Lower leg skin (tissue), 4 donors: ENCODE measurements around the gene MFSD6. TPM values are rescaled to one million over a fixed set of nuclear protein-coding genes. Genes with fewer than 3 reads are reported as not detected.
"Not testable (repeated sequence)": the region's sequence is repeated elsewhere in the genome, so short reads cannot be mapped to it uniquely, and the experiment has no call there.

ENCODE experiments used
- DNase-seq, 2 donors: peaks; one replicate each; pipeline ENCODE4 v3.0.0-alpha.2; 2019; ENCODE audit warnings: low spot score in 2 of 2
- H3K4me3 ChIP-seq: fragments of 200-600 bp; sonication (generic); 2 replicates; pipeline ENCODE4 v1.5.1; 2017; ENCODE audit warnings: mild to moderate bottlenecking, low read depth; ENCODE audit not compliant: poor library complexity, severe bottlenecking
- POLR2A ChIP-seq, 2 donors: fragments of 450-650 bp; IDR thresholded peaks; one replicate each; pipeline ENCODE4 v1.6.1; 2016 to 2017; ENCODE audit warnings: antibody characterized with exemption in 2 of 2, mild to moderate bottlenecking in 1 of 2, moderate library complexity in 1 of 2
- WGBS, 2 donors: methylation state at CpG; one replicate each; pipeline ENCODE4 v1.1.5; 2018; 5-methylcytosine and 5-hydroxymethylcytosine counted together
- intact Hi-C: fragments of 100-400 bp; cut with DNase I; formaldehyde crosslinking; loops from one replicate; pipeline ENCODE4 v1.15.0; 2023; ENCODE audit warnings: low total_unique reads
- total RNA-seq, 4 donors: library from RNA; depleted of rRNA; stranded (reverse); fragments of >200 nt; gene quantifications; one replicate each; pipeline ENCODE4 v1.1.0, GENCODE V29; 2016
- TF ChIP-seq, protein P1 (sequence below), 3 donors: fragments of 450-650 bp; IDR thresholded peaks; one replicate each; pipeline ENCODE4 v1.5.1; 2016; ENCODE audit warnings: antibody characterized with exemption in 3 of 3, mild to moderate bottlenecking in 3 of 3, moderate library complexity in 2 of 3

The MFSD6 gene
- total RNA-seq, 4 donors from 2014 or later: 184 to 265 (median 208) TPM

DNA sequence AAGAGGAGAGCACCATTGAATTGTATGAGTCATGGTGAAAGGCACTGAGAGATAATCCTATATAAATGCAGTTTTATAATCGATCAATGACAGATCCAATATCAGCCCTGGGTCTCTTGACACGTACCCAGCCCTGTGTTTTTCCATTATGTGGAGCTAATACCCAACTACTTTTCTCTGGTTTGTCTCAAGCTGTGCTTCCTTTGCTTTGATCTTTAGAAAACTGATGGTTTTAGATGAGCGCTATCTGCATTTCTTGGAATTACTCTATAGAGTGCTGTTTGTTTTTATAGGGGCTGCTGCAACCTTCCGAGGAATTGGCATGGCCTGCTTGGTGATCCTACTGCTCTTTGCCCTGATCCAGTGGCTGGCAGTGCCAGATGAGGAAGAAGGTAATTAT, 81.3 kb downstream of the MFSD6 start:
- intact Hi-C loops: no loop called here
- TF ChIP-seq, protein P1, sequence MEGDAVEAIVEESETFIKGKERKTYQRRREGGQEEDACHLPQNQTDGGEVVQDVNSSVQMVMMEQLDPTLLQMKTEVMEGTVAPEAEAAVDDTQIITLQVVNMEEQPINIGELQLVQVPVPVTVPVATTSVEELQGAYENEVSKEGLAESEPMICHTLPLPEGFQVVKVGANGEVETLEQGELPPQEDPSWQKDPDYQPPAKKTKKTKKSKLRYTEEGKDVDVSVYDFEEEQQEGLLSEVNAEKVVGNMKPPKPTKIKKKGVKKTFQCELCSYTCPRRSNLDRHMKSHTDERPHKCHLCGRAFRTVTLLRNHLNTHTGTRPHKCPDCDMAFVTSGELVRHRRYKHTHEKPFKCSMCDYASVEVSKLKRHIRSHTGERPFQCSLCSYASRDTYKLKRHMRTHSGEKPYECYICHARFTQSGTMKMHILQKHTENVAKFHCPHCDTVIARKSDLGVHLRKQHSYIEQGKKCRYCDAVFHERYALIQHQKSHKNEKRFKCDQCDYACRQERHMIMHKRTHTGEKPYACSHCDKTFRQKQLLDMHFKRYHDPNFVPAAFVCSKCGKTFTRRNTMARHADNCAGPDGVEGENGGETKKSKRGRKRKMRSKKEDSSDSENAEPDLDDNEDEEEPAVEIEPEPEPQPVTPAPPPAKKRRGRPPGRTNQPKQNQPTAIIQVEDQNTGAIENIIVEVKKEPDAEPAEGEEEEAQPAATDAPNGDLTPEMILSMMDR (IDR thresholded peaks at IDR 0.05): no peak
- no peak for TF ChIP-seq POLR2A (IDR thresholded peaks at IDR 0.05)
- H3K4me3 ChIP-seq: no peak overlapping the region
- no peak for DNase-seq
- WGBS, 2 donors: 94 to 99% methylated on average over 4 of the region's 4 CpGs

DNA sequence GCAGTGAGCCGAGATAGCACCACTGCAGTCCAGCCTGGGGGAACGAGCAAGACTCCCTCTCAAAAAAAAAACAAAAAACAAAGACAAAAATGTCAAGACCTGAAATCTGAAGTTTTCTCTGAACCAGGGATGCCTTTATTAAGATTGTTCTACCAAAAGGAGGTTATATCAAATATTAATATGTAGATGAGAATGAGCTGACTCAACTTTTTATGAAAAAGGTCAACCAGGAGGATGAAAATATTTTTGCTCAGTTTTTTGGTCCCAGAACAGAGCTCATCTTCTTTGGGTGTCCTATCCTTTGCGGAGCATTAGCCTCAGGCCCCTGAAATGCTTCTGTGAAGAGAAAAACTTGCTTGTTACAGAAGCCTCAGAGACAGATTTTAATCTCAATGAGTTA, 82.3 kb downstream of the MFSD6 start:
- 92 to 95% methylated on average over 3 of the region's 3 CpGs for WGBS, 2 donors
- TF ChIP-seq, protein P1 (IDR thresholded peaks at IDR 0.05): no peak
- TF ChIP-seq POLR2A (IDR thresholded peaks at IDR 0.05): no peak
- H3K4me3 ChIP-seq: no peak overlapping the region
- intact Hi-C loops: no loop called here
- DNase-seq: no peak

DNA sequence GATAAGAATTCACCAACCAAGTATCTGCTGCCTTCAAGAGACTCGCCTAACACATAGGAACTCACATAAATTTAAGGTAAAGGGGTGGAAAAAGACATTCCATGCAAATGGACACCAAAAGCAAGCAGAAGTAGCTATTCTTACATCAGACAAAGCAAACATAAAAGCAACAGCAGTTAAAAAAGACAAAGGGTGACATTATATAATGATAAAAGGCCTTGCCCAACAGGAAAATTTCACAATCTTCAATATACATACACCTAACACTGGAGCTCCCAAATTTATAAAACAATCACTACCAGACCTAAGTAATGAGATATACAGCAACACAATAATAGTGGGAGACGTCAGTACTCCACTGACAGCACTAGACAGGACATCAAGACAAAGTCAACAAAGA, 84.9 kb downstream of the MFSD6 start:
- H3K4me3 ChIP-seq: no peak overlapping the region
- TF ChIP-seq, protein P1 (IDR thresholded peaks at IDR 0.05): no peak
- TF ChIP-seq POLR2A (IDR thresholded peaks at IDR 0.05): no peak
- intact Hi-C loops: no loop called here
- no peak for DNase-seq
- 70 to 92% methylated on average over 2 of the region's 2 CpGs for WGBS, 2 donors

DNA sequence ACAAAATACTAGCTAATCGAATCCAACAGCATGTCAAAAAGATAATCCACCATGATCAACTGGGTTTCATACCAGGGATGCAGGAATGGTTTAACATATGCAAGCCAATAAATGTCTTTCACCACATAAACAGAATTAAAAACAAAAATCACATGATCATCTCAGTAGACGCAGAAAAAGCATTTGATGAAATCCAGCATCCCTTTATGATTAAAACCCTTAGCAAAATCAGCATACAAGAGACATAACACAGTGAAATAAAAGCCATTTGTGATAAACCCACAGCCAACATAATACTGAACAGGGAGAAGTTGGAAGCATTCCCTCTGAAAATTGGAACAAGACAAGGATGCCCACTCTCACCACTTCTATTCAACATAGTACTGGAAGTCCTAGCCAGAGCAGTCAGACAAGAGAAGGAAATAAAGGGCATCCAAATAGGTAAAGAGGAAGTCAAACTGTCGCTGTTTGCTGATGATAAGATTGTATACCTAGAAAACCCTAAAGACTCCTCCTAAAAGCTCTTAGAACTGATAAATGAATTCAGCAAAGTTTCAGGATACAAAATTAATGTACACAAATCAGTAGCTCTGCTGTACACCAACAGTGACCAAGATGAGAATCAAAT, 86.6 kb downstream of the MFSD6 start:
- DNase-seq, intact Hi-C loops: not testable (repeated sequence)
- 79 to 80% methylated on average over 3 of the region's 3 CpGs for WGBS, 2 donors

DNA sequence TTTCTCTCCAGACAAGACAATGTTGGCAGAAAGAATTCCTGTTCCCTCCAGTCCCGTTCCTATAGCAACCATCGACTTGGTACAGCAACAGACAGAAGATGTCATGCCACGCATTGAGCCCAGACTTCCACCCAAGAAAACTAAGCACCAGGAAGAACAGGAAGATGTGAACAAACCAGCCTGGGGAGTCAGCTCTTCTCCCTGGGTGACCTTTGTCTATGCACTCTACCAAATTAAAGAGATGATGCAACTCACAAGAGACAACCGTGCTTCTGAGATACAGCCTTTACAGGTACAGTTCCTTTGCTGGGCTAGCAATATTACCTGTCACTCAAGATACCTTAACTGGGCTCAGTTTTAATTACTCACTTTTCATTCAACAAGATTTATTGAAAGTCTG, 89.3 kb downstream of the MFSD6 start:
- TF ChIP-seq, protein P1 (IDR thresholded peaks at IDR 0.05): no peak
- TF ChIP-seq POLR2A (IDR thresholded peaks at IDR 0.05): no peak
- no peak for DNase-seq
- H3K4me3 ChIP-seq: no peak overlapping the region
- intact Hi-C loops: no loop called here
- WGBS, 2 donors: 38 to 57% methylated on average over 4 of the region's 4 CpGs

More for the DNA sequence above, 86.6 kb downstream of the MFSD6 start:
- not testable (repeated sequence) for H3K4me3 ChIP-seq

DNA sequence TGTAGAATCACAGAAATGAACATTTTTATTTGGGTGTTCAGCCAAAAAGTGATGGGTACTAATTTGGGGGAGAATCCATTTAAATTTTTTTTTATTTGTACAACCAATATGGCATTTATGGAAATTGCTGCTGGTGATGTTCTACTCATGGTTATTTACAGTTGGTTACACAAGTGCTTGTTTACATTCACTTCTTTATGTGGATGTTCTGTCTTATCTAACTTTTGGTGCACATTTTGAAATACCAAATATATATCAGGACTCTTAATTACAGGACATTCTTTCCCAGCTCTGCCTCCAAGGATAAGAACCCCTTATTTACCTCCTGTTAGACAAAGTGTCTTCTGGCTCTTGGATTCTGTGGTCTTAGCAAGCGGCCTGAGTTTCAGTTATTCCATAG, 91.1 kb downstream of the MFSD6 start:
- TF ChIP-seq POLR2A (IDR thresholded peaks at IDR 0.05): no peak
- TF ChIP-seq, protein P1 (IDR thresholded peaks at IDR 0.05): no peak
- no peak overlapping the region for H3K4me3 ChIP-seq
- no peak for DNase-seq
- intact Hi-C loops: no loop called here
- 90 to 100% methylated on average over 1 of the region's 1 CpG for WGBS, 2 donors
